Neural cell (in vitro differentiated cells): ENCODE results near the gene PKN2. TPM values are rescaled to one million over a fixed set of nuclear protein-coding genes. Genes with fewer than 3 reads are reported as not detected.

Experiments
- H2AFZ ChIP-seq: fragments of 200-600, 300-800 bp; sonication (generic), shearing (Covaris generic); 2 replicates; pipeline ENCODE4 v1.6.0; 2014; ENCODE audit warnings: low read depth, mild to moderate bottlenecking, antibody characterized with exemption, low read length, moderate library complexity
- H3F3A ChIP-seq: fragments of 200-600 bp; shearing (Covaris generic); 2 replicates; pipeline ENCODE4 v1.6.1; 2016; ENCODE audit warnings: mild to moderate bottlenecking, moderate library complexity, mixed read lengths, antibody characterized with exemption, low read length; ENCODE audit not compliant: insufficient read depth, poor library complexity, severe bottlenecking
- H3K27ac ChIP-seq: fragments of 200-600, 300-800 bp; sonication (generic), shearing (Covaris generic); 2 replicates; pipeline ENCODE4 v1.5.1; 2014; ENCODE audit warnings: mild to moderate bottlenecking, low read length, moderate library complexity
- H3K27me3 ChIP-seq: fragments of 300-800, 200-600 bp; sonication (generic), shearing (Covaris generic); 2 replicates; pipeline ENCODE4 v1.6.0; 2014; ENCODE audit warnings: mild to moderate bottlenecking, low read depth, low read length, moderate library complexity; ENCODE audit not compliant: insufficient read depth
- H3K36me3 ChIP-seq: fragments of 300-800, 200-600 bp; sonication (generic), shearing (Covaris generic); 2 replicates; pipeline ENCODE4 v1.5.1; 2014; ENCODE audit warnings: mild to moderate bottlenecking, antibody characterized with exemption, low read length, moderate library complexity; ENCODE audit not compliant: insufficient read depth
- H3K4me2 ChIP-seq: fragments of 300-800, 200-600 bp; sonication (generic), shearing (Covaris generic); 2 replicates; pipeline ENCODE4 v1.6.0; 2014; ENCODE audit warnings: mild to moderate bottlenecking, low read length
- H3K4me3 ChIP-seq: fragments of 300-800, 200-600 bp; sonication (generic), shearing (Covaris generic); 2 replicates; pipeline ENCODE4 v1.5.1; 2014; ENCODE audit warnings: mild to moderate bottlenecking, low read length, moderate library complexity
- H3K79me2 ChIP-seq: fragments of 200-600 bp; shearing (Covaris generic); replicated peaks from 2 replicates; pipeline ENCODE4 v1.6.0; 2014; ENCODE audit warnings: mild to moderate bottlenecking, low read length, moderate library complexity; ENCODE audit not compliant: insufficient read depth
- H3K9ac ChIP-seq: fragments of 300-800, 200-600 bp; sonication (generic), shearing (Covaris generic); 2 replicates; pipeline ENCODE4 v1.6.1; 2016; ENCODE audit warnings: mild to moderate bottlenecking, low read length, mixed read lengths
- H3K9me2 ChIP-seq: fragments of 200-600 bp; shearing (Covaris generic); 2 replicates; pipeline ENCODE4 v1.6.1; 2016; ENCODE audit warnings: mild to moderate bottlenecking, low read length, mixed read lengths; ENCODE audit not compliant: insufficient read depth
- H3K9me3 ChIP-seq: fragments of 200-600, 300-800 bp; sonication (generic), shearing (Covaris generic); 2 replicates; pipeline ENCODE4 v1.6.1; 2016; ENCODE audit warnings: mild to moderate bottlenecking, mixed run types, low read length, moderate library complexity, mixed read lengths
- H4K20me1 ChIP-seq: fragments of 200-600 bp; shearing (Covaris generic); 2 replicates; pipeline ENCODE4 v1.6.1; 2016; ENCODE audit warnings: mild to moderate bottlenecking, mixed run types; ENCODE audit not compliant: insufficient read depth
- CTCF ChIP-seq: fragments of 450-650 bp; IDR thresholded peaks from 2 replicates; pipeline ENCODE4 v1.5.1; 2014; ENCODE audit warnings: antibody characterized with exemption, mild to moderate bottlenecking, moderate library complexity; ENCODE audit not compliant: poor library complexity, severe bottlenecking
- EP300 ChIP-seq: fragments of 450-650 bp; conservative IDR thresholded peaks from 2 replicates; pipeline ENCODE4 v1.6.1; 2014; ENCODE audit warnings: antibody characterized with exemption, mild to moderate bottlenecking, moderate library complexity; ENCODE audit not compliant: poor library complexity, severe bottlenecking
- EZH2 ChIP-seq: fragments of 200-600, 300-800 bp; shearing (Covaris generic), sonication (generic); IDR thresholded peaks from 2 replicates; pipeline ENCODE4 v1.6.1; 2014; ENCODE audit warnings: antibody characterized with exemption, low read length, borderline replicate concordance, mild to moderate bottlenecking; ENCODE audit not compliant: insufficient read depth, poor library complexity, severe bottlenecking
- MXI1 ChIP-seq: fragments of 450-650 bp; conservative IDR thresholded peaks from 2 replicates; pipeline ENCODE4 v1.6.1; 2014; ENCODE audit warnings: antibody characterized with exemption, mild to moderate bottlenecking; ENCODE audit not compliant: poor library complexity, severe bottlenecking
- POLR2AphosphoS5 ChIP-seq: IDR thresholded peaks from 2 replicates; pipeline ENCODE4 v1.6.1; 2012
- RAD21 ChIP-seq: fragments of 450-650 bp; conservative IDR thresholded peaks from 2 replicates; pipeline ENCODE4 v1.6.1; 2014; ENCODE audit warnings: antibody characterized with exemption, mild to moderate bottlenecking, moderate library complexity
- SMC3 ChIP-seq: fragments of 450-650 bp; conservative IDR thresholded peaks from 2 replicates; pipeline ENCODE4 v1.6.1; 2014; ENCODE audit warnings: antibody characterized with exemption, mild to moderate bottlenecking, moderate library complexity; ENCODE audit not compliant: poor library complexity
- TAF1 ChIP-seq: IDR thresholded peaks from 2 replicates; pipeline ENCODE4 v1.6.1; 2012; ENCODE audit warnings: low read depth
- polyA plus RNA-seq: library from polyadenylated mRNA; depleted of rRNA; stranded (reverse); fragments of >200 nt; gene quantifications from 2 replicates; pipeline ENCODE4 v1.2.3, GENCODE V29; 2014
- TF ChIP-seq, protein P1 (sequence below): IDR thresholded peaks from 2 replicates; pipeline ENCODE4 v1.6.1; 2012; ENCODE audit warnings: borderline replicate concordance

Gene PKN2
- polyA plus RNA-seq, 1 donor from 2014 or later, result 38.4 TPM

DNA sequence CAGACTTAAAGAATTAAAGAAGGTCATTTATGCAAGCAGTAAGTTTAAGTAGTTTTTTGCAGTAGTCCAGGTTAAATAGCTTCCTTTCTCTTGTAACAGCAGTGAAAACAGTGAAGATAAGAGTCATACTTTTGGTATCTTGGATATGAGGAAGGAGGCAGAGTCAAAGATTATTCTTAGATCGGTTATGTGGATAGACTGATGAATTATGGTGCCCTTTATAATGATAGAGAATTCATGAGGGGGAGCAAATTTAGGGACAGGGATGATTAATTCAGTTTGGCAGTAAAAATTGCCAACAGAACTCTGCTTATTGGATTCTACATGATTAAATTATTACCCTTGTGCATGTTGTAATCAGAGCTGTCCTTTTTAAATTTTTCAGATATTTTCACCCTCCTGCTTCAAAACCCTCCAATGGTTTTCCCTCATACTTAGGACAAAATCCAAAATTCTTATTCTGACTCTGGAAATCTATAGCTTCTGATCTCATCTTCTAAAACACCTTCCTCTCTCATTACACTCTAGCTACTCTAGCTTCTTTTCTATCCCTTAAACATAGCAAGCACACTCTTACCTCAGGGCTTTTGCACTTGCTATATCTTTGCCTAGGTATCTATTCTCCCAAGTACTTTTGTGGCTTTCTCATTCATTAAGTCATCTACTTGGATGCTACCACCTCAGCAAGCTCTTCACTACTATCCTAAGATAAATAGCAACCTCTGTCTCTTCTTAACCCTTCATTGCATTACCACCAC, 79.8 kb downstream of the PKN2 start:
- Histone ChIP-seq H4K20me1 (no peaks in the 10 kb centered on the region), H3K4me2 (no peak overlapping the region), H2AFZ (no peak overlapping the region), H3K9me2 (no peaks in the 10 kb centered on the region), H3K27me3 (no peaks in the 10 kb centered on the region), H3K4me3 (no peak overlapping the region), H3K27ac (no peak overlapping the region), H3K9me3 (no peaks in the 10 kb centered on the region), H3K9ac (no peak overlapping the region), H3F3A (no peaks in the 10 kb centered on the region), H3K79me2 (no peaks in the 10 kb centered on the region), H3K36me3 (peaks cover 4% of the 10 kb centered on the region)
- TF ChIP-seq RAD21, result no peak
- no peak for TF ChIP-seq SMC3
- TF ChIP-seq EP300, result no peak
- TF ChIP-seq, protein P1, sequence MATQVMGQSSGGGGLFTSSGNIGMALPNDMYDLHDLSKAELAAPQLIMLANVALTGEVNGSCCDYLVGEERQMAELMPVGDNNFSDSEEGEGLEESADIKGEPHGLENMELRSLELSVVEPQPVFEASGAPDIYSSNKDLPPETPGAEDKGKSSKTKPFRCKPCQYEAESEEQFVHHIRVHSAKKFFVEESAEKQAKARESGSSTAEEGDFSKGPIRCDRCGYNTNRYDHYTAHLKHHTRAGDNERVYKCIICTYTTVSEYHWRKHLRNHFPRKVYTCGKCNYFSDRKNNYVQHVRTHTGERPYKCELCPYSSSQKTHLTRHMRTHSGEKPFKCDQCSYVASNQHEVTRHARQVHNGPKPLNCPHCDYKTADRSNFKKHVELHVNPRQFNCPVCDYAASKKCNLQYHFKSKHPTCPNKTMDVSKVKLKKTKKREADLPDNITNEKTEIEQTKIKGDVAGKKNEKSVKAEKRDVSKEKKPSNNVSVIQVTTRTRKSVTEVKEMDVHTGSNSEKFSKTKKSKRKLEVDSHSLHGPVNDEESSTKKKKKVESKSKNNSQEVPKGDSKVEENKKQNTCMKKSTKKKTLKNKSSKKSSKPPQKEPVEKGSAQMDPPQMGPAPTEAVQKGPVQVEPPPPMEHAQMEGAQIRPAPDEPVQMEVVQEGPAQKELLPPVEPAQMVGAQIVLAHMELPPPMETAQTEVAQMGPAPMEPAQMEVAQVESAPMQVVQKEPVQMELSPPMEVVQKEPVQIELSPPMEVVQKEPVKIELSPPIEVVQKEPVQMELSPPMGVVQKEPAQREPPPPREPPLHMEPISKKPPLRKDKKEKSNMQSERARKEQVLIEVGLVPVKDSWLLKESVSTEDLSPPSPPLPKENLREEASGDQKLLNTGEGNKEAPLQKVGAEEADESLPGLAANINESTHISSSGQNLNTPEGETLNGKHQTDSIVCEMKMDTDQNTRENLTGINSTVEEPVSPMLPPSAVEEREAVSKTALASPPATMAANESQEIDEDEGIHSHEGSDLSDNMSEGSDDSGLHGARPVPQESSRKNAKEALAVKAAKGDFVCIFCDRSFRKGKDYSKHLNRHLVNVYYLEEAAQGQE, result no peak
- TF ChIP-seq CTCF, result no peak
- TF ChIP-seq TAF1, result no peak
- no peak for TF ChIP-seq POLR2AphosphoS5
- no peak for TF ChIP-seq EZH2
- no peak for TF ChIP-seq MXI1

GRCh38 chr1:88768187-88768586, 84.1 kb downstream of the PKN2 start:
- TF ChIP-seq EP300, result no peak
- TF ChIP-seq POLR2AphosphoS5, result no peak
- no peak for TF ChIP-seq SMC3
- TF ChIP-seq TAF1, result no peak
- no peak for TF ChIP-seq EZH2
- no peak for TF ChIP-seq RAD21
- H3K4me3 ChIP-seq, result no peak overlapping the region
- no peaks in the 10 kb centered on the region for H3F3A ChIP-seq
- H2AFZ ChIP-seq, result no peak overlapping the region
- no peaks in the 10 kb centered on the region for H4K20me1 ChIP-seq
- H3K9me3 ChIP-seq, result no peaks in the 10 kb centered on the region
- H3K27ac ChIP-seq, result no peak overlapping the region
- H3K9ac ChIP-seq, result no peak overlapping the region
- H3K9me2 ChIP-seq, result no peaks in the 10 kb centered on the region
- H3K79me2 ChIP-seq, result no peaks in the 10 kb centered on the region
- H3K36me3 ChIP-seq, result peaks cover 11% of the 10 kb centered on the region
- no peak overlapping the region for H3K4me2 ChIP-seq
- no peaks in the 10 kb centered on the region for H3K27me3 ChIP-seq
